Measurements from ENCODE around the gene SPAG5. TPM values are rescaled to one million over a fixed set of nuclear protein-coding genes. Genes with fewer than 3 reads are reported as not detected.

Gene SPAG5
- total RNA-seq, 1 donor from 2014 or later: 8.3 TPM

DNA sequence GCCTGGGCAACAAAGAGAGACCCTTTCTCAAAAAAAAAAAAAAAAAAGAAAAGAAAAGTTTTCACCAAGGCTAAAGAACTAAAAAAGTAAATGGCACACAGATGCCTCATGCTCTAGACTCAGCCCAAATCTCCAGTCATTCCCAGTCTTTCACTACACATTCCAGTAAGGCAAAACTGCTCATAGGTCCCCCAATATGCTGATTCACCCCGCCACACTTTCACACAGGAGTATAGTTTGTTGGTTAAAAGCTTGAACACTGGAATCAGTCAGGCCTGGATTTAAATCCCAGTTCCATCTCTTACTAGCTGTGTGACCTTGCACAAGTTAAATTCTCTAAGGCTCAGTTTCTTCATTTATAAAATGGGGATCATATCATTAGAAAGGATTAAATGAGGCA lies 29.4 kb downstream of the SPAG5 start:
- Histone ChIP-seq H3K4me1 (peaks cover 25% of the 10 kb centered on the region), H3K27ac (no peak overlapping the region), H3K9me3 (no peaks in the 10 kb centered on the region), H3K27me3 (no peaks in the 10 kb centered on the region), H3K4me3 (no peak overlapping the region), H3K36me3 (no peaks in the 10 kb centered on the region)
- TF ChIP-seq POLR2A (IDR thresholded peaks at IDR 0.05) (no peak), POLR2AphosphoS5 (IDR thresholded peaks at IDR 0.05; ENCODE audit: insufficient read depth in 1 of 2, low read depth in 1 of 2) (no peak)
- TF ChIP-seq, protein P1, sequence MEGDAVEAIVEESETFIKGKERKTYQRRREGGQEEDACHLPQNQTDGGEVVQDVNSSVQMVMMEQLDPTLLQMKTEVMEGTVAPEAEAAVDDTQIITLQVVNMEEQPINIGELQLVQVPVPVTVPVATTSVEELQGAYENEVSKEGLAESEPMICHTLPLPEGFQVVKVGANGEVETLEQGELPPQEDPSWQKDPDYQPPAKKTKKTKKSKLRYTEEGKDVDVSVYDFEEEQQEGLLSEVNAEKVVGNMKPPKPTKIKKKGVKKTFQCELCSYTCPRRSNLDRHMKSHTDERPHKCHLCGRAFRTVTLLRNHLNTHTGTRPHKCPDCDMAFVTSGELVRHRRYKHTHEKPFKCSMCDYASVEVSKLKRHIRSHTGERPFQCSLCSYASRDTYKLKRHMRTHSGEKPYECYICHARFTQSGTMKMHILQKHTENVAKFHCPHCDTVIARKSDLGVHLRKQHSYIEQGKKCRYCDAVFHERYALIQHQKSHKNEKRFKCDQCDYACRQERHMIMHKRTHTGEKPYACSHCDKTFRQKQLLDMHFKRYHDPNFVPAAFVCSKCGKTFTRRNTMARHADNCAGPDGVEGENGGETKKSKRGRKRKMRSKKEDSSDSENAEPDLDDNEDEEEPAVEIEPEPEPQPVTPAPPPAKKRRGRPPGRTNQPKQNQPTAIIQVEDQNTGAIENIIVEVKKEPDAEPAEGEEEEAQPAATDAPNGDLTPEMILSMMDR (IDR thresholded peaks at IDR 0.05): no peak
- no peak for DNase-seq (ENCODE audit: extremely low spot score in 2 of 2)
- intact Hi-C loops (cut with DNase I): no loop called here

GRCh38 chr17:28567604-28568003 lies 31.2 kb downstream of the SPAG5 start:
- Histone ChIP-seq H3K4me3 (no peak overlapping the region), H3K9me3 (no peaks in the 10 kb centered on the region), H3K4me1 (peaks cover 24% of the 10 kb centered on the region), H3K36me3 (peaks cover 0 to 12% of the 10 kb centered on the region in 2 donors), H3K27ac (no peak overlapping the region), H3K27me3 (no peaks in the 10 kb centered on the region)
- TF ChIP-seq POLR2A (IDR thresholded peaks at IDR 0.05): no peak
- no peak for TF ChIP-seq POLR2AphosphoS5 (IDR thresholded peaks at IDR 0.05; ENCODE audit: insufficient read depth in 1 of 2, low read depth in 1 of 2)
- TF ChIP-seq, protein P1 (IDR thresholded peaks at IDR 0.05): no peak
- no peak for DNase-seq (ENCODE audit: extremely low spot score in 2 of 2)
- intact Hi-C loops (cut with DNase I): no loop called here

- peaks cover 0 to 51% of the 10 kb centered on the region in 2 donors for H3K36me3 ChIP-seq
Observed at GRCh38 chr17:28563475-28563874, 35.4 kb downstream of the SPAG5 start.

DNA sequence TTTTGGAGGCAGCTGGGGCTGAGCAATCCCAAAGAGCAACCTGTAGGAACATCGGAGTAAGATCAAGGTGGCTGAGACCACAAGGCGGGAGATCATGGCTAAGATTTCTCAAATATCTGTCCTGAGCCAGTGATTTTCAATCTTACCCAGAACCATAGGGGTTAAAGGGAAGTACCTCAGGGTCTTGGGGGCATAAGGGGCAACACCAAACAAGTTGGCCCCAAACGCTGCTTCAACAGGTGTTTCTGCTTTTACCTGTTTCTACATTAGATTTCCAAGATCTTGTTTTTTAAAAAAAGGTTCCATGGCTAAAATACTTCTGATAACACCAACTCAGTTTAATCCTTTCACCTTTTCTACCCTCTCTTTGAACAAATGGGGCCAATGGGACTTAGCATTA lies 43.8 kb downstream of the SPAG5 start:
- intact Hi-C loops (cut with DNase I): no loop called here
- DNase-seq (ENCODE audit: extremely low spot score in 2 of 2): no peak
- peaks cover 13% of the 10 kb centered on the region for H3K4me1 ChIP-seq
- H3K36me3 ChIP-seq: peaks cover 0 to 53% of the 10 kb centered on the region in 2 donors
- no peaks in the 10 kb centered on the region for H3K9me3 ChIP-seq
- H3K4me3 ChIP-seq: no peak overlapping the region
- TF ChIP-seq POLR2AphosphoS5 (IDR thresholded peaks at IDR 0.05; ENCODE audit: insufficient read depth in 1 of 2, low read depth in 1 of 2): no peak
- TF ChIP-seq, protein P1 (IDR thresholded peaks at IDR 0.05): no peak
- no peak for TF ChIP-seq POLR2A (IDR thresholded peaks at IDR 0.05)
- no peaks in the 10 kb centered on the region for H3K27me3 ChIP-seq
- H3K27ac ChIP-seq: no peak overlapping the region

More at GRCh38 chr17:28563475-28563874, 35.4 kb downstream of the SPAG5 start:
- no peak for TF ChIP-seq POLR2A (IDR thresholded peaks at IDR 0.05)
- TF ChIP-seq, protein P1 (IDR thresholded peaks at IDR 0.05): no peak
- TF ChIP-seq POLR2AphosphoS5 (IDR thresholded peaks at IDR 0.05; ENCODE audit: insufficient read depth in 1 of 2, low read depth in 1 of 2): no peak
- intact Hi-C loops (cut with DNase I): no loop called here
- DNase-seq (ENCODE audit: extremely low spot score in 2 of 2): no peak
- no peaks in the 10 kb centered on the region for H3K27me3 ChIP-seq
- H3K27ac ChIP-seq: no peak overlapping the region
- no peak overlapping the region for H3K4me3 ChIP-seq
- no peaks in the 10 kb centered on the region for H3K9me3 ChIP-seq
- peaks cover 4% of the 10 kb centered on the region for H3K4me1 ChIP-seq

GRCh38 chr17:28554565-28554964 lies 44.3 kb downstream of the SPAG5 start:
- Histone ChIP-seq H3K36me3 (peaks cover 0 to 48% of the 10 kb centered on the region in 2 donors), H3K9me3 (no peaks in the 10 kb centered on the region), H3K27ac (no peak overlapping the region), H3K4me1 (peaks cover 13% of the 10 kb centered on the region), H3K27me3 (no peaks in the 10 kb centered on the region), H3K4me3 (no peak overlapping the region)
- TF ChIP-seq POLR2AphosphoS5 (IDR thresholded peaks at IDR 0.05; ENCODE audit: insufficient read depth in 1 of 2, low read depth in 1 of 2): no peak
- TF ChIP-seq, protein P1 (IDR thresholded peaks at IDR 0.05): no peak
- TF ChIP-seq POLR2A (IDR thresholded peaks at IDR 0.05): no peak
- intact Hi-C loops (cut with DNase I): no loop called here
- no peak for DNase-seq (ENCODE audit: extremely low spot score in 2 of 2)
